MM.1S (cell line): Measurements from ENCODE around the gene SEPTIN3.
A peak's percentile ranks its signal among the peaks of the same experiment; 100 is the strongest.

ENCODE experiments used
- DNase-seq: peaks from one replicate; pipeline ENCODE4 v3.0.0-alpha.2; 2015
- H2AFZ ChIP-seq: fragments of 300-600 bp; sonication (generic); 2 replicates; pipeline ENCODE4 v1.6.0; 2016; ENCODE audit warnings: antibody characterized with exemption, low read length
- H3F3A ChIP-seq: fragments of 300-600 bp; sonication (generic); 2 replicates; pipeline ENCODE4 v1.6.1; 2016; ENCODE audit warnings: mild to moderate bottlenecking, antibody characterized with exemption, low read length, moderate library complexity, mixed read lengths; ENCODE audit not compliant: insufficient read depth
- H3K27ac ChIP-seq: fragments of 300-600 bp; sonication (generic); 2 replicates; pipeline ENCODE4 v1.5.1; 2016; ENCODE audit warnings: mild to moderate bottlenecking, low read length
- H3K27me3 ChIP-seq: fragments of 300-600 bp; sonication (generic); replicated peaks from 2 replicates; pipeline ENCODE4 v1.6.0; 2016; ENCODE audit warnings: low read length; ENCODE audit not compliant: insufficient read depth
- H3K36me3 ChIP-seq: fragments of 300-600 bp; sonication (generic); replicated peaks from 2 replicates; pipeline ENCODE4 v1.6.1; 2016; ENCODE audit warnings: mild to moderate bottlenecking, low read length, mixed read lengths; ENCODE audit not compliant: insufficient read depth
- H3K4me1 ChIP-seq: fragments of 300-600 bp; sonication (generic); 2 replicates; pipeline ENCODE4 v1.6.1; 2016; ENCODE audit warnings: low read length, mixed read lengths
- H3K4me2 ChIP-seq: fragments of 300-600 bp; sonication (generic); 2 replicates; pipeline ENCODE4 v1.6.0; 2016; ENCODE audit warnings: low read depth, low read length
- H3K4me3 ChIP-seq: fragments of 300-600 bp; sonication (generic); 2 replicates; pipeline ENCODE4 v1.5.1; 2016; ENCODE audit warnings: low read length, mixed read lengths
- H3K79me2 ChIP-seq: fragments of 300-600 bp; sonication (generic); 2 replicates; pipeline ENCODE4 v1.6.1; 2016; ENCODE audit warnings: mixed run types, low read length, mixed read lengths
- H3K9ac ChIP-seq: fragments of 300-600 bp; sonication (generic); 2 replicates; pipeline ENCODE4 v1.6.1; 2016; ENCODE audit warnings: low read length, mixed read lengths
- H3K9me2 ChIP-seq: fragments of 300-600 bp; sonication (generic); replicated peaks from 2 replicates; pipeline ENCODE4 v1.6.1; 2016; ENCODE audit warnings: mild to moderate bottlenecking, low read length, mixed read lengths; ENCODE audit not compliant: insufficient read depth
- H3K9me3 ChIP-seq: fragments of 300-600 bp; sonication (generic); replicated peaks from 2 replicates; pipeline ENCODE4 v1.6.1; 2016; ENCODE audit warnings: mild to moderate bottlenecking, low read length, mixed read lengths; ENCODE audit not compliant: insufficient read depth
- H4K20me1 ChIP-seq: fragments of 300-600 bp; sonication (generic); 2 replicates; pipeline ENCODE4 v1.6.1; 2016; ENCODE audit warnings: mild to moderate bottlenecking, low read length, moderate library complexity, mixed read lengths; ENCODE audit not compliant: insufficient read depth
- EZH2 ChIP-seq: fragments of 300-600 bp; sonication (generic); optimal IDR thresholded peaks from 2 replicates; pipeline ENCODE3; 2017; ENCODE audit warnings: low read depth, mild to moderate bottlenecking, antibody characterized with exemption, low read length, mixed read lengths
- EZH2phosphoT487 ChIP-seq: fragments of 300-600 bp; sonication (generic); IDR thresholded peaks from 2 replicates; pipeline ENCODE4 v1.6.1; 2018; ENCODE audit warnings: antibody characterized with exemption, low read length
- TF ChIP-seq, protein P1 (sequence below): fragments of 300-600 bp; sonication (generic); IDR thresholded peaks from 2 replicates; pipeline ENCODE4 v1.5.1; 2016; ENCODE audit warnings: antibody characterized with exemption, low read length, mixed read lengths

SEPTIN3 gene

GRCh38 chr22:41936894-41937169 is 32.4 kb upstream of the SEPTIN3 start:
- H3F3A ChIP-seq = peaks cover 29% of the 10 kb centered on the region
- no peak overlapping the region for H3K4me2 ChIP-seq
- H3K36me3 ChIP-seq = peaks cover 9% of the 10 kb centered on the region; the same call in 1 of the 2 replicates
- H2AFZ ChIP-seq = no peak overlapping the region
- H3K4me3 ChIP-seq = no peak overlapping the region
- no peaks in the 10 kb centered on the region for H3K9me3 ChIP-seq
- H3K79me2 ChIP-seq = peaks cover 21% of the 10 kb centered on the region
- H3K27me3 ChIP-seq = no peaks in the 10 kb centered on the region
- no peak for DNase-seq
- no peak overlapping the region for H3K27ac ChIP-seq
- no peaks in the 10 kb centered on the region for H3K9me2 ChIP-seq
- H3K9ac ChIP-seq = no peak overlapping the region
- peaks cover 14% of the 10 kb centered on the region for H3K4me1 ChIP-seq
- H4K20me1 ChIP-seq = no peaks in the 10 kb centered on the region
- TF ChIP-seq EZH2phosphoT487 (no peak), EZH2 (no peak)
- TF ChIP-seq, protein P1, sequence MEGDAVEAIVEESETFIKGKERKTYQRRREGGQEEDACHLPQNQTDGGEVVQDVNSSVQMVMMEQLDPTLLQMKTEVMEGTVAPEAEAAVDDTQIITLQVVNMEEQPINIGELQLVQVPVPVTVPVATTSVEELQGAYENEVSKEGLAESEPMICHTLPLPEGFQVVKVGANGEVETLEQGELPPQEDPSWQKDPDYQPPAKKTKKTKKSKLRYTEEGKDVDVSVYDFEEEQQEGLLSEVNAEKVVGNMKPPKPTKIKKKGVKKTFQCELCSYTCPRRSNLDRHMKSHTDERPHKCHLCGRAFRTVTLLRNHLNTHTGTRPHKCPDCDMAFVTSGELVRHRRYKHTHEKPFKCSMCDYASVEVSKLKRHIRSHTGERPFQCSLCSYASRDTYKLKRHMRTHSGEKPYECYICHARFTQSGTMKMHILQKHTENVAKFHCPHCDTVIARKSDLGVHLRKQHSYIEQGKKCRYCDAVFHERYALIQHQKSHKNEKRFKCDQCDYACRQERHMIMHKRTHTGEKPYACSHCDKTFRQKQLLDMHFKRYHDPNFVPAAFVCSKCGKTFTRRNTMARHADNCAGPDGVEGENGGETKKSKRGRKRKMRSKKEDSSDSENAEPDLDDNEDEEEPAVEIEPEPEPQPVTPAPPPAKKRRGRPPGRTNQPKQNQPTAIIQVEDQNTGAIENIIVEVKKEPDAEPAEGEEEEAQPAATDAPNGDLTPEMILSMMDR = no peak

DNA sequence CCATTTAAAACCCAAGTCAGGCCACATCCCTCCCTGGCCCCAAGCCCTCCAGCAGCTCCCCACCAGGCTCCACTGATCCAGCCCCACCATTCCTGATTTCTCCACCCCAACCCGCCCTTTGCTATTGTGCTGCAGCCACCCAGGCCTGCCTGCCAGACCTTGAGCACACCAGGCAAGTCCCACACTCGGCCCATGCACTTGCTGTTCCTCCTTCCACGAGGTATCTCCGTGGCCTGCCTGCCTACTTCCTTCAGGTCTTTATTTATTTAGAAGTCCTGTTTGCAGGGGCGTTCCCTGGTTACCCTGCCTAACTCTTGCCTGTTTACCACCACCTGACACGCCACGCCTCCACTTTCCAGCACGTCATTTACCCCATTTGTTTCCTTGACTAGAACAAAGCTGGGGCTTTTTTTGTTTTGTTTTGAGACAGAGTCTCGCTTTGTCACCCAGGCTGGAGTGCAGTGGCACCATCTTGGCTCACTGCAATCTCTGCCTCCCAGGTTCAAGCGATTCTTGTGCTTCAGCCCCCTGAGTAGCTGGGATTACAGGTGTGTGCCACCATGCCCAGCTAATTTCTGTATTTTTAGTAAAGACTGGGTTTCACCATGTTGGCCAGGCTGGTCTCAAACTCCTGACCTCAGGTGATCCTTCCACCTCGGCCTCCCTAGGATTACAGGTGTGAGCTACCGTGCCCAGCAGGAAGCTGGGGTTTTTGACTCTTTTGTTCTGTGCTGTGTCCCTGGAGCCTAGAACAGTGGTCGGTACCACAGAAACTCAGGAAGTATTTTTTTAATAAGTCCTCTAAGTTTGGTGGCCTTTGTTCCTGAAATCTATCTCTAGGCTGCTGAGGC is 29.0 kb upstream of the SEPTIN3 start:
- Histone ChIP-seq H3F3A (peaks cover 36% of the 10 kb centered on the region), H2AFZ (no peak overlapping the region), H4K20me1 (no peaks in the 10 kb centered on the region), H3K27ac (peak overlapping the region; percentile 99), H3K9me2 (no peaks in the 10 kb centered on the region), H3K4me3 (no peak overlapping the region), H3K27me3 (no peaks in the 10 kb centered on the region), H3K9me3 (no peaks in the 10 kb centered on the region), H3K79me2 (peaks cover 49% of the 10 kb centered on the region), H3K36me3 (peaks cover 16% of the 10 kb centered on the region), H3K4me2 (peak overlapping the region; percentile 34), H3K9ac (peak overlapping the region; percentile 74), H3K4me1 (peaks cover 26% of the 10 kb centered on the region)
- TF ChIP-seq EZH2phosphoT487 (no peak), EZH2 (no peak)
- TF ChIP-seq, protein P1 = no peak
- peak; percentile 89 for DNase-seq

GRCh38 chr22:41940832-41941765 is 28.1 kb upstream of the SEPTIN3 start:
- Histone ChIP-seq H3K4me2 (peak overlapping the region; percentile 34), H3K9me3 (no peaks in the 10 kb centered on the region), H3K4me3 (no peak overlapping the region), H2AFZ (no peak overlapping the region), H3K79me2 (peaks cover 58% of the 10 kb centered on the region), H3K27ac (peak overlapping the region; percentile 99), H3K27me3 (no peaks in the 10 kb centered on the region), H3K9me2 (no peaks in the 10 kb centered on the region), H3K4me1 (peaks cover 26% of the 10 kb centered on the region), H3K9ac (peak overlapping the region; percentile 74), H4K20me1 (no peaks in the 10 kb centered on the region), H3K36me3 (peaks cover 16% of the 10 kb centered on the region), H3F3A (peaks cover 39% of the 10 kb centered on the region)
- DNase-seq = peak; percentile 80
- TF ChIP-seq, protein P1 = peak; percentile 92
- TF ChIP-seq EZH2 = no peak
- no peak for TF ChIP-seq EZH2phosphoT487
